ENCODE data around the gene KAZN.

GRCh38 chr1:14930247-14930965 lies 331.9 kb downstream of the KAZN start:
- TF ChIP-seq CTCF (IDR thresholded peaks at IDR 0.05 in 8 of 11, conservative IDR thresholded peaks at IDR 0.05 in 3 of 11) = no peak
- TF ChIP-seq POLR2A (IDR thresholded peaks at IDR 0.05) = no peak
- peak in 1 of 3 donors; percentile 40 for TF ChIP-seq POLR2AphosphoS5 (IDR thresholded peaks at IDR 0.05)
